Measurements from ENCODE around the gene HIRA. TPM values are rescaled to one million over a fixed set of nuclear protein-coding genes. Genes with fewer than 3 reads are reported as not detected.

HIRA gene
- total and polyA plus RNA-seq, 9 of the 15 experiments (the other 6 are each of a cell fraction or from before 2014, with no cell fraction given), result 0.96 to 132 (median 58.4) TPM

DNA sequence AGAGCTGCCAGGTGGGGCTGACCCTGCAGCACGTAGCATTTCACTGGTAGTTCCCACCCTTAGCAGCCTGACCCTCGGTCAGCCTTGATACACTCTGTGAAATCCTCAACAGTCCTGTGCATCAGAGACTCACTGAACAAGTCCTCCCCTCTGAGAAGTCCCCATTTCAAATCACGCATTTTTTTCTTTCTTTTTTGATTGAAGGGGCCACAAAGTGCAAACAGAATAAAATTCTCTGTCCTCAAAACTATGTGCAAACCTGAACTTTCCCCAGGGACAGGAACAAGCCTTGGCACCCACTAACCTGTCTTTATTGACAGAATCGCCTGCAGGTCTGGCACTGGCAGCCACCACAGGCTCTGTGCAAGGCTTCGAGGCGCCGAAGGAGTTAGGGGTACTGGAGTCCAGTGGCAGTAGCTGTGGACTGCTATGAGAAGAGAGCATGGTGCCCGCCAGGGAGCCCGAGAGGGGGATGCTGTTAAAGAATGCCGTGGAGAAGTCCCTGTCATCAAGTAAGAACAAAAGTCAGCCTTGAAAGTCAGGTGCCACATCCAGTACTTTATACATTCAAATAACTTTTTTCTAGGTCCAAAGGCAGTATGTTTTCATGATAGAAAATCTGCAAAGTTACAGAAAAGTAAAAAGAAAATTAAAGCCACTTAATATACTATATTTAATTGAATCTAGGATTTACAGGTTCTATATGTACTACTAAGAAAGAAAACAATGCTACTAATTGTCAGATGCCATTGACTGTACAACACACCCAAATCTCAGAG is 53.8 kb downstream of the HIRA start (continued):
- TF ChIP-seq, protein P1, sequence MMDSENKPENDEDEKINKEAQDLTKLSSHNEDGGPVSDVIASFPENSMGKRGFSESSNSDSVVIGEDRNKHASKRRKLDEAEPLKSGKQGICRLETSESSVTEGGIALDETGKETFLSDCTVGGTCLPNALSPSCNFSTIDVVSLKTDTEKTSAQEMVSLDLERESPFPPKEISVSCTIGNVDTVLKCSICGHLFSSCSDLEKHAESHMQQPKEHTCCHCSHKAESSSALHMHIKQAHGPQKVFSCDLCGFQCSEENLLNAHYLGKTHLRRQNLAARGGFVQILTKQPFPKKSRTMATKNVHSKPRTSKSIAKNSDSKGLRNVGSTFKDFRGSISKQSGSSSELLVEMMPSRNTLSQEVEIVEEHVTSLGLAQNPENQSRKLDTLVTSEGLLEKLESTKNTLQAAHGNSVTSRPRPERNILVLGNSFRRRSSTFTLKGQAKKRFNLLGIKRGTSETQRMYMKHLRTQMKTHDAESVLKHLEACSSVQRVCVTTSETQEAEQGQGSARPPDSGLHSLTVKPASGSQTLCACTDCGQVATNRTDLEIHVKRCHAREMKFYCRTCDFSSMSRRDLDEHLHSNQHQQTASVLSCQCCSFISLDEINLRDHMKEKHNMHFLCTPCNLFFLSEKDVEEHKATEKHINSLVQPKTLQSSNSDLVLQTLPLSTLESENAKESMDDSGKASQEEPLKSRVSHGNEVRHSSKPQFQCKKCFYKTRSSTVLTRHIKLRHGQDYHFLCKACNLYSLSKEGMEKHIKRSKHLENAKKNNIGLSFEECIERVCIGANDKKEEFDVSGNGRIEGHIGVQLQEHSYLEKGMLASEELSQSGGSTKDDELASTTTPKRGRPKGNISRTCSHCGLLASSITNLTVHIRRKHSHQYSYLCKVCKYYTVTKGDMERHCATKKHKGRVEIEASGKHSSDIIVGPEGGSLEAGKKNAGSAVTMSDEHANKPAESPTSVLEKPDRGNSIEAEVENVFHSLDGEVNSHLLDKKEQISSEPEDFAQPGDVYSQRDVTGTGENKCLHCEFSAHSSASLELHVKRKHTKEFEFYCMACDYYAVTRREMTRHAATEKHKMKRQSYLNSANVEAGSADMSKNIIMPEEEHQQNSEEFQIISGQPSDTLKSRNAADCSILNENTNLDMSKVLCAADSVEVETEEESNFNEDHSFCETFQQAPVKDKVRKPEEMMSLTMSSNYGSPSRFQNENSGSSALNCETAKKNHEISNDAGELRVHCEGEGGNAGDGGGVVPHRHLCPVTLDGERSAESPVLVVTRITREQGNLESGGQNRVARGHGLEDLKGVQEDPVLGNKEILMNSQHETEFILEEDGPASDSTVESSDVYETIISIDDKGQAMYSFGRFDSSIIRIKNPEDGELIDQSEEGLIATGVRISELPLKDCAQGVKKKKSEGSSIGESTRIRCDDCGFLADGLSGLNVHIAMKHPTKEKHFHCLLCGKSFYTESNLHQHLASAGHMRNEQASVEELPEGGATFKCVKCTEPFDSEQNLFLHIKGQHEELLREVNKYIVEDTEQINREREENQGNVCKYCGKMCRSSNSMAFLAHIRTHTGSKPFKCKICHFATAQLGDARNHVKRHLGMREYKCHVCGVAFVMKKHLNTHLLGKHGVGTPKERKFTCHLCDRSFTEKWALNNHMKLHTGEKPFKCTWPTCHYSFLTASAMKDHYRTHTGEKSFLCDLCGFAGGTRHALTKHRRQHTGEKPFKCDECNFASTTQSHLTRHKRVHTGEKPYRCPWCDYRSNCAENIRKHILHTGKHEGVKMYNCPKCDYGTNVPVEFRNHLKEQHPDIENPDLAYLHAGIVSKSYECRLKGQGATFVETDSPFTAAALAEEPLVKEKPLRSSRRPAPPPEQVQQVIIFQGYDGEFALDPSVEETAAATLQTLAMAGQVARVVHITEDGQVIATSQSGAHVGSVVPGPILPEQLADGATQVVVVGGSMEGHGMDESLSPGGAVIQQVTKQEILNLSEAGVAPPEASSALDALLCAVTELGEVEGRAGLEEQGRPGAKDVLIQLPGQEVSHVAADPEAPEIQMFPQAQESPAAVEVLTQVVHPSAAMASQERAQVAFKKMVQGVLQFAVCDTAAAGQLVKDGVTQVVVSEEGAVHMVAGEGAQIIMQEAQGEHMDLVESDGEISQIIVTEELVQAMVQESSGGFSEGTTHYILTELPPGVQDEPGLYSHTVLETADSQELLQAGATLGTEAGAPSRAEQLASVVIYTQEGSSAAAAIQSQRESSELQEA (IDR thresholded peaks at IDR 0.05; ENCODE audit: low read depth), result no peak
- TF ChIP-seq, protein P2, sequence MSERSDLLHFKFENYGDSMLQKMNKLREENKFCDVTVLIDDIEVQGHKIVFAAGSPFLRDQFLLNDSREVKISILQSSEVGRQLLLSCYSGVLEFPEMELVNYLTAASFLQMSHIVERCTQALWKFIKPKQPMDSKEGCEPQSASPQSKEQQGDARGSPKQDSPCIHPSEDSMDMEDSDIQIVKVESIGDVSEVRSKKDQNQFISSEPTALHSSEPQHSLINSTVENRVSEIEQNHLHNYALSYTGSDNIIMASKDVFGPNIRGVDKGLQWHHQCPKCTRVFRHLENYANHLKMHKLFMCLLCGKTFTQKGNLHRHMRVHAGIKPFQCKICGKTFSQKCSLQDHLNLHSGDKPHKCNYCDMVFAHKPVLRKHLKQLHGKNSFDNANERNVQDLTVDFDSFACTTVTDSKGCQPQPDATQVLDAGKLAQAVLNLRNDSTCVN (CRISPR knock-in tag; IDR thresholded peaks at IDR 0.05), result no peak
- no peak for TF ChIP-seq SRSF7 (optimal IDR thresholded peaks at IDR 0.05; ENCODE audit: low read depth, low read length)
- TF ChIP-seq, protein P3, sequence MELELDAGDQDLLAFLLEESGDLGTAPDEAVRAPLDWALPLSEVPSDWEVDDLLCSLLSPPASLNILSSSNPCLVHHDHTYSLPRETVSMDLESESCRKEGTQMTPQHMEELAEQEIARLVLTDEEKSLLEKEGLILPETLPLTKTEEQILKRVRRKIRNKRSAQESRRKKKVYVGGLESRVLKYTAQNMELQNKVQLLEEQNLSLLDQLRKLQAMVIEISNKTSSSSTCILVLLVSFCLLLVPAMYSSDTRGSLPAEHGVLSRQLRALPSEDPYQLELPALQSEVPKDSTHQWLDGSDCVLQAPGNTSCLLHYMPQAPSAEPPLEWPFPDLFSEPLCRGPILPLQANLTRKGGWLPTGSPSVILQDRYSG (tag; conservative IDR thresholded peaks at IDR 0.05; ENCODE audit: low read depth), result no peak
- TF ChIP-seq NFE2L1 (tag; IDR thresholded peaks at IDR 0.05; ENCODE audit: borderline replicate concordance, low read depth), result no peak
- no peak for TF ChIP-seq SUPT5H (IDR thresholded peaks at IDR 0.05)
- TF ChIP-seq, protein P4, sequence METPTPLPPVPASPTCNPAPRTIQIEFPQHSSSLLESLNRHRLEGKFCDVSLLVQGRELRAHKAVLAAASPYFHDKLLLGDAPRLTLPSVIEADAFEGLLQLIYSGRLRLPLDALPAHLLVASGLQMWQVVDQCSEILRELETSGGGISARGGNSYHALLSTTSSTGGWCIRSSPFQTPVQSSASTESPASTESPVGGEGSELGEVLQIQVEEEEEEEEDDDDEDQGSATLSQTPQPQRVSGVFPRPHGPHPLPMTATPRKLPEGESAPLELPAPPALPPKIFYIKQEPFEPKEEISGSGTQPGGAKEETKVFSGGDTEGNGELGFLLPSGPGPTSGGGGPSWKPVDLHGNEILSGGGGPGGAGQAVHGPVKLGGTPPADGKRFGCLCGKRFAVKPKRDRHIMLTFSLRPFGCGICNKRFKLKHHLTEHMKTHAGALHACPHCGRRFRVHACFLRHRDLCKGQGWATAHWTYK (CRISPR knock-in tag; IDR thresholded peaks at IDR 0.05), result no peak
- no peak for TF ChIP-seq CBFA2T3 (IDR thresholded peaks at IDR 0.05)
- TF ChIP-seq ZNF696 (CRISPR knock-in tag; conservative IDR thresholded peaks at IDR 0.05), result no peak
- TF ChIP-seq, protein P5, sequence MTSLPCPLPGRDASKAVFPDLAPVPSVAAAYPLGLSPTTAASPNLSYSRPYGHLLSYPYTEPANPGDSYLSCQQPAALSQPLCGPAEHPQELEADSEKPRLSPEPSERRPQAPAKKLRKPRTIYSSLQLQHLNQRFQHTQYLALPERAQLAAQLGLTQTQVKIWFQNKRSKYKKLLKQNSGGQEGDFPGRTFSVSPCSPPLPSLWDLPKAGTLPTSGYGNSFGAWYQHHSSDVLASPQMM (CRISPR knock-in tag; IDR thresholded peaks at IDR 0.05), result no peak
- TF ChIP-seq ZSCAN29 (IDR thresholded peaks at IDR 0.05), result no peak
- no peak for TF ChIP-seq BHLHE40 (IDR thresholded peaks at IDR 0.05; ENCODE audit: low read length)
- TF ChIP-seq SIN3A (IDR thresholded peaks at IDR 0.05; ENCODE audit: borderline replicate concordance in 2 of 2, control insufficient read depth in 1 of 2, low read depth in 2 of 2, low read length in 2 of 2), result no peak
- no peak for TF ChIP-seq SMARCC2 (IDR thresholded peaks at IDR 0.05; ENCODE audit: low read depth)
- no peak for TF ChIP-seq CBX8 (IDR thresholded peaks at IDR 0.05; ENCODE audit: borderline replicate concordance, extremely low read depth, low read depth, low read length, poor library complexity, severe bottlenecking)
